Measurements from ENCODE around the gene PSEN2.

The PSEN2 gene

DNA sequence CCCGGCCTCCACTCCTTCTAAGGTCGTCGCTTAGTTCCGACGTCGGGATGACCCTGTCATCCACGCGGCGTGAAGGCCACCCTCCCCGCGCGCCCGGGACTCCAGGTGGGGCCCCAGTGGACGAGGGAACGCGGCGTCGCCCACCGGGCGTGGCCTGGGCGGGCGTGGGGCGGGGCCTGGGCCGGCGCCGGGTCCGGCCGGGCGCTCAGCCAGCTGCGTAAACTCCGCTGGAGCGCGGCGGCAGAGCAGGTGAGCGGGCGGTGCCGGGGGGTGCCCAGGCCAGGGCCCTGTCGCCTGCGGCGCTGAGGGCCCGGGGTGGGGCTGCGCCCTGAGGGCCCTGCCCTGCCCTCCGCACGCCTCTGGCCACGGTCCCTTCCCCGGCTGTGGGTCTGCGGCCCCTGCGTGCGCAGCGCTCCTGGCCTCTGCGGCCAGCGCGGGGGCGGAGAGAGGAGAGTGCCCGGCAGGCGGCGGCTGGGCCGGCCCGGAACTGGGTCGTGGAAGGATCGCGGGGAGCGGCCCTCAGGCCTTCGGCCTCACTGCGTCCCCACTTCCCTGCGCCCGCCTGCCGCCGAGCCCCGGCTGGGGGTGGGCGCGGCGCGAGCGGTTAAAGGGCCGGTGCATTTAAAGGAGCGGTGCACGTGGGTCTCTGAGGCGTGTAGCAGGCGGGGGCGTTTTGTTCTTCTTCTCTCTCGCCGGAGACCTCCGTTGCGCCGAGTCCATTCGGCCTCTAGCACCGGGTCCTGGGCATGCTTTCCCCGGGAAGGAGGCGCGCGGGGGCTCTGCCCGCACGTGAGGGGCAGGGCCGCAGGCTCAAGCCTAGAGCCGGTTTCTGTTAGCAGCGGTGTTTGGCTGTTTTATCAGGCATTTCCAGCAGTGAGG is at the start of gene PSEN2:
Gene PSEN2, plus strand, starts transcription at position 216 of the 879 bp plus-strand sequence. CDS start 11,292 bp downstream, outside the sequence.
- no peaks in the 10 kb centered on the region for H3K27me3 ChIP-seq (ENCODE audit: insufficient read depth, low read length)
- H3K36me3 ChIP-seq (ENCODE audit: insufficient read depth, low read length), result no peaks in the 10 kb centered on the region
- H3K4me3 ChIP-seq (ENCODE audit: low read length), result peak within 1 kb of the TSS; percentile 62

GRCh38 chr1:226820941-226821718 is 49.3 kb upstream of the PSEN2 start:
- no peaks in the 10 kb centered on the region for H3K9me3 ChIP-seq (ENCODE audit: low read length)
- H3K4me3 ChIP-seq (ENCODE audit: low read length), result no peak overlapping the region
- peaks cover 3% of the 10 kb centered on the region for H3K27me3 ChIP-seq (ENCODE audit: insufficient read depth, low read length)
- H3K4me1 ChIP-seq (ENCODE audit: insufficient read depth, low read length), result no peaks in the 10 kb centered on the region
- no peaks in the 10 kb centered on the region for H3K36me3 ChIP-seq (ENCODE audit: insufficient read depth, low read length)
- H2AFZ ChIP-seq (ENCODE audit: low read depth, low read length), result no peak overlapping the region

More for the DNA sequence above, at the start of gene PSEN2:
- H3K9me3 ChIP-seq (ENCODE audit: low read length), result no peaks in the 10 kb centered on the region
- H3K4me1 ChIP-seq (ENCODE audit: insufficient read depth, low read length), result peaks cover 8% of the 10 kb centered on the region
- H2AFZ ChIP-seq (ENCODE audit: low read depth, low read length), result peak within 1 kb of the TSS; percentile 97

- Histone ChIP-seq H3K9me3 (ENCODE audit: low read length) (no peaks in the 10 kb centered on the region), H3K4me3 (ENCODE audit: low read length) (no peak overlapping the region), H3K36me3 (ENCODE audit: insufficient read depth, low read length) (no peaks in the 10 kb centered on the region), H3K27me3 (ENCODE audit: insufficient read depth, low read length) (peaks cover 3% of the 10 kb centered on the region), H3K4me1 (ENCODE audit: insufficient read depth, low read length) (no peaks in the 10 kb centered on the region), H2AFZ (ENCODE audit: low read depth, low read length) (no peak overlapping the region)
Observed at GRCh38 chr1:226821719-226822085, 48.7 kb upstream of the PSEN2 start.

GRCh38 chr1:226823643-226824042 is 46.8 kb upstream of the PSEN2 start:
- no peak overlapping the region for H2AFZ ChIP-seq (ENCODE audit: low read depth, low read length)

DNA sequence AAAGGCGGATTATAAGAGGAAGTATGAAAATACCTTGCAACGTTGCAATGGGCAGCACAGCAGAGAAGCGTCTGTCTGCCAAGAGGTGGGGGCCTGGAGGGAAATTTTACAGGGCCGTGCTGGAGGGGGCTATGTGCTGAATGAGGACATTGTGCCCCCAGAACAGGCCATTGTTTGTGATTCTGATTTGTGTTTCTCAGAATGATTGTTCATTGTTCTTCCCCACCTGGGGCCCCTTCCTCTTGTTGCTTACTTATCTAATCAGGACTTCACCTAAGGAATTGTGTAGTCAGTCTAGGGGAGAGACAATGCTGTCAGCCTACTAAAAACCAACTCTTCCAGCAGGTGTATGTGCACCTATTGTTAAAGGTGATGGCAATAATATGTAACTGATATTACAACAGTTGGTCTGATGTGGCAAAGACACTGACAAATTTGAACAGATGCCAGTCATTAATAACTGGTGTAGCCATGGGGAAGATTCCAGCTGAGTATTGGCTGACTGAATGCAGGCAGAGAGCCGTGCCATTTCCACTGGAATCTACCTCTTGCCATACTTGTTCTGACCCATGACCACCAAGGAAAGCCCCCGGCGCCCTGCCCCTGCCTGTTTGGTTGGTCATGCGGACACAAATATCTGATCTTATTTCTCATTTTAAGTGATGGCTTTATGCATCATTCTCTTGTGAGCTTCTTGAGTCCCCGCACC is 45.2 kb upstream of the PSEN2 start:
- no peaks in the 10 kb centered on the region for H3K9me3 ChIP-seq (ENCODE audit: low read length)
- no peaks in the 10 kb centered on the region for H3K4me1 ChIP-seq (ENCODE audit: insufficient read depth, low read length)
- no peak overlapping the region for H3K4me3 ChIP-seq (ENCODE audit: low read length)
- H3K27me3 ChIP-seq (ENCODE audit: insufficient read depth, low read length), result peaks cover 3% of the 10 kb centered on the region
- no peaks in the 10 kb centered on the region for H3K36me3 ChIP-seq (ENCODE audit: insufficient read depth, low read length)
- H2AFZ ChIP-seq (ENCODE audit: low read depth, low read length), result no peak overlapping the region

More at GRCh38 chr1:226823643-226824042, 46.8 kb upstream of the PSEN2 start:
- Histone ChIP-seq H3K9me3 (ENCODE audit: low read length) (no peaks in the 10 kb centered on the region), H3K36me3 (ENCODE audit: insufficient read depth, low read length) (no peaks in the 10 kb centered on the region), H3K4me3 (ENCODE audit: low read length) (no peak overlapping the region), H3K27me3 (ENCODE audit: insufficient read depth, low read length) (peaks cover 3% of the 10 kb centered on the region), H3K4me1 (ENCODE audit: insufficient read depth, low read length) (no peaks in the 10 kb centered on the region)

DNA sequence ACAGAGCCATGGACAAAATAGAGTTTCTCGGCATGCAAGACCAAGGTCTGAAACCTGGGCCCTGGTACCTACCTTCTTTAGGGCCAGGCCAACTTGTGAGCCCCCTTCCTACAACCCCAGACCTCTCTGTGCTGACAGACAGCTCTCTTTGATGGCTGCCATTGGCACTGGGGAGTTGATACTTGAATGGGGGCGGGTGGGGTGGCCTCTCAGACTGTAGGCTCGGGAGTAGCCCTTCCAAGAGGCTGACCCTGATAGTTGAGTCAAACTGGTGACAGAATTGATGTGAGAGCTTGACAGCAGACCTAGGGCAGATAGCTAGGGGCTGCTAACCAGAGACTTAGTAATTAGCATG is 44.7 kb upstream of the PSEN2 start:
- no peaks in the 10 kb centered on the region for H3K4me1 ChIP-seq (ENCODE audit: insufficient read depth, low read length)
- H3K4me3 ChIP-seq (ENCODE audit: low read length), result no peak overlapping the region
- H3K36me3 ChIP-seq (ENCODE audit: insufficient read depth, low read length), result no peaks in the 10 kb centered on the region
- H3K27me3 ChIP-seq (ENCODE audit: insufficient read depth, low read length), result peaks cover 3% of the 10 kb centered on the region
- H3K9me3 ChIP-seq (ENCODE audit: low read length), result no peaks in the 10 kb centered on the region
- H2AFZ ChIP-seq (ENCODE audit: low read depth, low read length), result no peak overlapping the region

DNA sequence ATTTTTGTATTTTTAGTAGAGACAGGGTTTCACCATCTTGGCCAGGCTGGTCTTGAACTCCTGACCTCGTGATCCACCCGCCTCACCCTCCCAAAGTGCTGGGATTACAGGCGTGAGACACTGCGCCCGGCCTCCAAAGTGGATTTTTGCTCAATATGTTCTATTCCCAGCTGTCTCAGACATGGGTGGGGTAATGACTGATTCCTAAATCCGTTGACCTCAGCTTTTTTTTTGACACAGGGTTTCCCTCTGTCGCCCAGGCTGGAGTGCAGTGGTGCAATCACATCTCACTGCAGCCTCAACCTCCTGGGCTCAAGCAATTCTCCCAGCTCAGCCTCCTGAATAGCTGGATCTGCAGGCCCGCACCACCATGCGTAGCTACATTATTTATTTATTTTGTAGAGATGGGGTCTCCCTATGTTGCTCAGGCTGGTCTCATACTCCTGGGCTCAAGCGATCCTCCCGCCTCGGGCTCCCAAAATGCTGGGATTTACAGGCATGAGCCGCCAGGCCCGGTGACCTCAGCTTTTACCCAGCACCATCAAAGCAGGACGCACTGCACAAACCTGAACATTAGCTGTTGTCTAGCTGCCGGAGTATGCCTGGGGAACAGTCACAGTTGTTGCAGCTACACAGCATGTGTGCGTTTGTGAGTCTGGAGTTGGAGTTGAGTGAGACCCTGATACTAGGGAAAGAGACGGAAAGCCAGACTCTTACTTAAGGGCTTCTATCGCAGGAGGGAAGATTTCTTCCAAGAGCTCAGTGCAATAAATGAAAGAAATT is 43.7 kb upstream of the PSEN2 start:
- Histone ChIP-seq H3K4me3 (ENCODE audit: low read length) (no peak overlapping the region), H3K27me3 (ENCODE audit: insufficient read depth, low read length) (peaks cover 3% of the 10 kb centered on the region)

GRCh38 chr1:226827458-226827857 is 43.0 kb upstream of the PSEN2 start:
- H3K36me3 ChIP-seq (ENCODE audit: insufficient read depth, low read length), result no peaks in the 10 kb centered on the region
- H3K4me3 ChIP-seq (ENCODE audit: low read length), result no peak overlapping the region
- no peaks in the 10 kb centered on the region for H3K9me3 ChIP-seq (ENCODE audit: low read length)
- H2AFZ ChIP-seq (ENCODE audit: low read depth, low read length), result peak overlapping the region; percentile 11
- peaks cover 3% of the 10 kb centered on the region for H3K27me3 ChIP-seq (ENCODE audit: insufficient read depth, low read length)
- H3K4me1 ChIP-seq (ENCODE audit: insufficient read depth, low read length), result no peaks in the 10 kb centered on the region

More for the DNA sequence above, 43.7 kb upstream of the PSEN2 start:
- H3K4me1 ChIP-seq (ENCODE audit: insufficient read depth, low read length), result no peaks in the 10 kb centered on the region
- no peaks in the 10 kb centered on the region for H3K9me3 ChIP-seq (ENCODE audit: low read length)
- H2AFZ ChIP-seq (ENCODE audit: low read depth, low read length), result no peak overlapping the region
- H3K36me3 ChIP-seq (ENCODE audit: insufficient read depth, low read length), result no peaks in the 10 kb centered on the region

DNA sequence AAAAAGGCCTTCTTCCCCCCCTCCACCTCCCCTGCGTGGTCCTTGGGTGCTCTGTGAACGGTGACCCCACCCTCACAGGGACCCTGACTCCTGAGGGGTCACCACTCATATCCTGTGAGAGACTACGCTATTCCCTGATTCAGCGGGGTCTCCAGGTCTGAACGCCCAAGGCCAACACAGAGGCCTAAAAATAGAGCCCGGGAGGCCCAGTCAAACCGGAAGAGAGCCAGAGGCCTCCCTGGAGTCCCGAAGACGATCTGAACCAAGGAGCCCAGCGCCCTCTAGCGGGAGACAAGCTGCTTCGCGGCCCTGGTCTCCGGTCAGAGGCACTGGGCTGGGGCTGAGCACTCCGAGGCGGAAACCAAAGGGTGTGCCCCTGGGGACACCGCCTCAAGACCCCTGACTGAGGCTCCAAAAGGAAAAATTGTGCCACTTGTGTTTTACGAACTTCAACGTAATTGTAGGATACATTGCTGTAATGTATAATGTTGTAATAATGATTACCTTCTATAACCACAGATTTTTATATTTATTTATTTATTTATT is 42.4 kb upstream of the PSEN2 start:
- H3K9me3 ChIP-seq (ENCODE audit: low read length), result no peaks in the 10 kb centered on the region
- no peaks in the 10 kb centered on the region for H3K36me3 ChIP-seq (ENCODE audit: insufficient read depth, low read length)
- H2AFZ ChIP-seq (ENCODE audit: low read depth, low read length), result peak overlapping the region; percentile 11
- H3K4me1 ChIP-seq (ENCODE audit: insufficient read depth, low read length), result no peaks in the 10 kb centered on the region
- peaks cover 3% of the 10 kb centered on the region for H3K27me3 ChIP-seq (ENCODE audit: insufficient read depth, low read length)
- H3K4me3 ChIP-seq (ENCODE audit: low read length), result no peak overlapping the region

GRCh38 chr1:226829105-226829504 is 41.3 kb upstream of the PSEN2 start:
- Histone ChIP-seq H2AFZ (ENCODE audit: low read depth, low read length) (no peak overlapping the region), H3K4me1 (ENCODE audit: insufficient read depth, low read length) (no peaks in the 10 kb centered on the region)

DNA sequence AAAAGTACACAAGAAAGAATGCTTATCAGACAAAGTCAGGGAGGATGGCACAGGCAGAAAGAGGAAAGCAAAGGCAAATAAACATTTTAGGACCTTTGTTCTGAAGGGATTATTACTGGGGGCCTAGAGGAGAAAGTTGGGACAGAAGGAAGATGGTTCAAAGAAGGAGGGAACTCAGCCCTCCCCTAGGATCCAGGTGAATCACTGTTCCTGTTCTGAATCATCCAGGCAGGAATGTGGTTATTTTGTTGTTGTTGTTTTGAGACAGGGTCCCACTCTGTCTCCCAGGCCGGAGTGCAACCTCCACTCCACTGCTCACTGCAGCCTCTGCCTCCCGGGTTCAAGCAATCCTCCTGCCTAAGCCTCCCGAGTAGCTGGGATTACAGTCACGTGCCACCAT is 38.5 kb upstream of the PSEN2 start:
- no peaks in the 10 kb centered on the region for H3K4me1 ChIP-seq (ENCODE audit: insufficient read depth, low read length)
- no peak overlapping the region for H3K4me3 ChIP-seq (ENCODE audit: low read length)

More at GRCh38 chr1:226829105-226829504, 41.3 kb upstream of the PSEN2 start:
- H3K9me3 ChIP-seq (ENCODE audit: low read length), result no peaks in the 10 kb centered on the region
- H3K4me3 ChIP-seq (ENCODE audit: low read length), result no peak overlapping the region
- H3K36me3 ChIP-seq (ENCODE audit: insufficient read depth, low read length), result no peaks in the 10 kb centered on the region
- no peaks in the 10 kb centered on the region for H3K27me3 ChIP-seq (ENCODE audit: insufficient read depth, low read length)

DNA sequence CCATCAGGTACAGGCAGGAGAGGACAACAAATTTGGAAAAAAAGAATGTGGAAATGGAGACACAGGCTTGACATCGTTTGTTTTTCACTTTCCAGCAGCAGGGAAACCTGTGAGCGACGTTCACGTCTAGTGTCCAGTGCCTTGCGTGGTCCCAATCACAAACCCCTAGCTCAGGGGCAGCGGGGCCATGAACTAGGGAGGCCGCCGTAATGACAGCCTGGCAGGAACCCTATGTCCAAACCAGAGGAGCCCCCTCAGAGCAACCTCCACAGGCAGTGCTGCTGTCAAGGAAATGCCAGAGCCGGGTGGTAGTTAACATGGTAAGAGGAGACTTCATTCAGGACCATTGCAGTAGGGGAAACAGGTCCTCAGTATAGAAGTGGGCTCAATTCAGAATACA is 37.8 kb upstream of the PSEN2 start:
- no peak overlapping the region for H2AFZ ChIP-seq (ENCODE audit: low read depth, low read length)
- no peaks in the 10 kb centered on the region for H3K9me3 ChIP-seq (ENCODE audit: low read length)
- H3K4me3 ChIP-seq (ENCODE audit: low read length), result no peak overlapping the region
- no peaks in the 10 kb centered on the region for H3K4me1 ChIP-seq (ENCODE audit: insufficient read depth, low read length)
- H3K27me3 ChIP-seq (ENCODE audit: insufficient read depth, low read length), result peaks cover 2% of the 10 kb centered on the region
- H3K36me3 ChIP-seq (ENCODE audit: insufficient read depth, low read length), result no peaks in the 10 kb centered on the region

More for the DNA sequence above, 38.5 kb upstream of the PSEN2 start:
- Histone ChIP-seq H3K9me3 (ENCODE audit: low read length) (no peaks in the 10 kb centered on the region), H3K36me3 (ENCODE audit: insufficient read depth, low read length) (no peaks in the 10 kb centered on the region), H2AFZ (ENCODE audit: low read depth, low read length) (no peak overlapping the region), H3K27me3 (ENCODE audit: insufficient read depth, low read length) (peaks cover 2% of the 10 kb centered on the region)
